ENCODE results near the gene ANO10. TPM values are rescaled to one million over a fixed set of nuclear protein-coding genes. Genes with fewer than 3 reads are reported as not detected.

The ANO10 gene
- total RNA-seq, 3 donors from 2014 or later: 27.4 to 31.8 (median 28.5) TPM

DNA sequence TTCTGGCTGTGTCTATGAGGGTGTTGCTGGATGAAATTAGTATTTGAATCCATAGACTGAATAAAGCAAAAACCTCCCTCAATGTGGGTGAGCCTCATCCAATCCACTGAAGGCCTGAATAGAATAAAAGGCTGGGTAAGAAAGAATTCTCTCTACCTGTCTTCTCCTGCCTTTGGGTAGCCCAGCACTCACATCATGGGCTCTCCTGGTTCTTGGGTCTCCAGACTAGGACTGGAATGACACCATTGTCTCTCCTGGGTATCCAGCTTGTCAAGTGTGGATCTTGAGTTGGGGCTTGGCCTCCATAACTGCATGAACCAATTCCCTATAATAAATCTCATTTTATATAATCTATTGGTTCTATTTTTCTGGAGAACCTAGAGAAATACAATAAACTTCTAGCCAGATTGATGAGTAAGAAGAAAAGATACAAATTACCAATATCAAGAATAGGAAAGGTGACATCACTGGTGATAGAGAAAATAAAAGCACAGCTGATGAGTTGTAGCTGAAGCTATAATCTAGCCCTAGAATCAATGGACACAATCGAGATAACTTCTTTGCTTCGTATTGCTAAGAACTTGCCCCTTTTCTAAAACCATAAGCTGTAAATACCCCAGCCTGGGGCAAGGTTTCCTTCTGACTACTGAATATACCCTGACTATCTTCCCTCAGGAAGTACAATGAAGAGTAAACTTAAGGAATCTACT, 106.4 kb downstream of the ANO10 start:
- H3K36me3 ChIP-seq: no peaks in the 10 kb centered on the region
- H3K4me3 ChIP-seq: no peak overlapping the region
- DNase-seq (ENCODE audit: low spot score in 2 of 2): no peak
- H3K4me1 ChIP-seq: no peaks in the 10 kb centered on the region
- intact Hi-C loops (cut with DNase I; ENCODE audit: low total_unique reads): no loop called here
- no peak overlapping the region for H3K27ac ChIP-seq
- TF ChIP-seq, protein P1, sequence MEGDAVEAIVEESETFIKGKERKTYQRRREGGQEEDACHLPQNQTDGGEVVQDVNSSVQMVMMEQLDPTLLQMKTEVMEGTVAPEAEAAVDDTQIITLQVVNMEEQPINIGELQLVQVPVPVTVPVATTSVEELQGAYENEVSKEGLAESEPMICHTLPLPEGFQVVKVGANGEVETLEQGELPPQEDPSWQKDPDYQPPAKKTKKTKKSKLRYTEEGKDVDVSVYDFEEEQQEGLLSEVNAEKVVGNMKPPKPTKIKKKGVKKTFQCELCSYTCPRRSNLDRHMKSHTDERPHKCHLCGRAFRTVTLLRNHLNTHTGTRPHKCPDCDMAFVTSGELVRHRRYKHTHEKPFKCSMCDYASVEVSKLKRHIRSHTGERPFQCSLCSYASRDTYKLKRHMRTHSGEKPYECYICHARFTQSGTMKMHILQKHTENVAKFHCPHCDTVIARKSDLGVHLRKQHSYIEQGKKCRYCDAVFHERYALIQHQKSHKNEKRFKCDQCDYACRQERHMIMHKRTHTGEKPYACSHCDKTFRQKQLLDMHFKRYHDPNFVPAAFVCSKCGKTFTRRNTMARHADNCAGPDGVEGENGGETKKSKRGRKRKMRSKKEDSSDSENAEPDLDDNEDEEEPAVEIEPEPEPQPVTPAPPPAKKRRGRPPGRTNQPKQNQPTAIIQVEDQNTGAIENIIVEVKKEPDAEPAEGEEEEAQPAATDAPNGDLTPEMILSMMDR (IDR thresholded peaks at IDR 0.05): no peak
- TF ChIP-seq POLR2AphosphoS5 (IDR thresholded peaks at IDR 0.05): no peak
- TF ChIP-seq POLR2A (IDR thresholded peaks at IDR 0.05): no peak
- peaks cover 5 to 12% of the 10 kb centered on the region in 2 donors for H3K9me3 ChIP-seq
- H3K27me3 ChIP-seq: no peaks in the 10 kb centered on the region

DNA sequence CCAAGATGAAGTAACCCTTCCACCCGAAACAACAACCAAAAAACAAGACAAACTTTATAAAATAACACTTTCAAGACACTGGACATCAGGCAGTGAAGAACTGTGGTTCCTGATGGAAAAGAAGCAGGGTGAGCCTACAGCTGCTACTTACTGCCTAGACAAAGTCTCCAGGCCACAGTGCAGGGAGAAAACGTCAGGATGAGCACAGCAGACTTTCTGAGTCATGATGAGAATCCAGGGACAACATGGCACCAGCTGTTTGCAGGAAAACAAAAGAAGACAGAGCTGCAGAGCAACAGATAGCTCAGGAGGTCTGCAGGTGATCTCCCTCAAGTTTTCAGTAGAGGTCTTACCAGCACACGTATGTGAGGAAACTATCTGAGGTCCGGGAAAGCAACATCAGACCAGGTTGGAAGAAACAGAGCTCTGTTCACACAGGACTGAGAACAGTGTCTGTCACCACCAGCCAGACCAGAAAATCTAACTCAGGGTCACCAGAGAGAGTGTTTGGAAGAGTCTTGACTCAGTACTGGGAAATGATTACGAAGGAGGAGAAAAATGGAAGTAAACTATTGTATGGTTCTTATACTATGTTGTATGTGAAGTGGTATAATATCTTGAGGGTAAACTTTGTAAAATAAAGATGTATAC, 108.9 kb downstream of the ANO10 start:
- intact Hi-C loops (cut with DNase I; ENCODE audit: low total_unique reads): no loop called here
- no peaks in the 10 kb centered on the region for H3K27me3 ChIP-seq
- TF ChIP-seq POLR2AphosphoS5 (IDR thresholded peaks at IDR 0.05) (no peak), POLR2A (IDR thresholded peaks at IDR 0.05) (no peak)
- TF ChIP-seq, protein P1 (IDR thresholded peaks at IDR 0.05): no peak

DNA sequence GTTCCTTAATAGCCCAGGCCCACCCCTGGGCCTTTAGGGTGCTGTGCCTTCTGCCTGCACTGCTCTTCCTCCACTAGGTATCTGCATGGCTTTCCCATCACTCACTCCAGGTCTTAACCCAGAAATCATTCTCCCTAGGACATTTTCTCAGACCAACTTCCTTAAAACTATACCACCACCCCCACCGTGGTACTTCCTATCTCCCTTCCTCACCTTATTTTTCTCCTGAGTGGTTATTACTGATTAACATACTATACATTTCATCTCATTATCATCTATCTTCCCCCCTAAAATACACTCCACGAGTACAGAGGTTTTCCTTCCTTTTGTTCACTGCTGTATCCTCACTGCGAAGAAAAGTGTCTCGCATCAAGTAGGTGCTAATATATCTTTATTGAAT, 115.2 kb downstream of the ANO10 start:
- Histone ChIP-seq H3K9me3 (no peaks in the 10 kb centered on the region), H3K36me3 (no peaks in the 10 kb centered on the region), H3K27me3 (no peaks in the 10 kb centered on the region), H3K4me3 (no peak overlapping the region), H3K27ac (no peak overlapping the region), H3K4me1 (no peaks in the 10 kb centered on the region)
- TF ChIP-seq, protein P1 (IDR thresholded peaks at IDR 0.05): no peak
- TF ChIP-seq POLR2AphosphoS5 (IDR thresholded peaks at IDR 0.05) (no peak), POLR2A (IDR thresholded peaks at IDR 0.05) (no peak)
- intact Hi-C loops (cut with DNase I; ENCODE audit: low total_unique reads): no loop called here
- no peak for DNase-seq (ENCODE audit: low spot score in 2 of 2)

More for the DNA sequence above, 108.9 kb downstream of the ANO10 start:
- no peaks in the 10 kb centered on the region for H3K4me1 ChIP-seq
- no peaks in the 10 kb centered on the region for H3K9me3 ChIP-seq
- no peaks in the 10 kb centered on the region for H3K36me3 ChIP-seq
- DNase-seq (ENCODE audit: low spot score in 2 of 2): no peak
- H3K4me3 ChIP-seq: no peak overlapping the region
- no peak overlapping the region for H3K27ac ChIP-seq

DNA sequence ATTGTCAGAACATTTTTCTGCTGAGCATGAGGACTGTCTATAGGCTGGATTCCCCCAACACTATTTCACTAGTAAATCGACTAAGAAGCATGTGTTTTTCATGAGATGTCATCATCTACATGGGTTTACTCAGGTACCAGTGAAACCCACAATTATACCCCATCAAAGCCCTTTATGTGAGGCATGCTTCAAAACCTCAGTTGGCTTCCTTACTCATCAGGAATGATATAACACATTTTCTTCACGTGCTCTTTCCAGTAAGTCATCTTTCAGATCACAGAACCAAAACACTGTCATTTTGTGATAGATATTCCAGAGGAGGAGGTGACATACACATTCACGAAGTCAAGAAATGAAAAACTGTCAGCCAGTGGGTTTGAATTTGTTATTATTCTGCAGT, 116.5 kb downstream of the ANO10 start:
- intact Hi-C loops (cut with DNase I; ENCODE audit: low total_unique reads): no loop called here
- H3K4me1 ChIP-seq: no peaks in the 10 kb centered on the region
- no peaks in the 10 kb centered on the region for H3K36me3 ChIP-seq
- TF ChIP-seq, protein P1 (IDR thresholded peaks at IDR 0.05): no peak
- TF ChIP-seq POLR2AphosphoS5 (IDR thresholded peaks at IDR 0.05) (no peak), POLR2A (IDR thresholded peaks at IDR 0.05) (no peak)
- no peak for DNase-seq (ENCODE audit: low spot score in 2 of 2)
- no peaks in the 10 kb centered on the region for H3K9me3 ChIP-seq
- H3K4me3 ChIP-seq: no peak overlapping the region
- no peak overlapping the region for H3K27ac ChIP-seq
- H3K27me3 ChIP-seq: no peaks in the 10 kb centered on the region

- no peaks in the 10 kb centered on the region for H3K36me3 ChIP-seq
- DNase-seq (ENCODE audit: low spot score in 2 of 2): no peak
- H3K9me3 ChIP-seq: no peaks in the 10 kb centered on the region
- intact Hi-C loops (cut with DNase I; ENCODE audit: low total_unique reads): no loop called here
- H3K27ac ChIP-seq: no peak overlapping the region
- H3K27me3 ChIP-seq: no peaks in the 10 kb centered on the region
- no peak overlapping the region for H3K4me3 ChIP-seq
- TF ChIP-seq, protein P1 (IDR thresholded peaks at IDR 0.05): peak in 2 of 3 donors; percentile 22 to 49
- no peak for TF ChIP-seq POLR2A (IDR thresholded peaks at IDR 0.05)
- TF ChIP-seq POLR2AphosphoS5 (IDR thresholded peaks at IDR 0.05): no peak
- no peaks in the 10 kb centered on the region for H3K4me1 ChIP-seq
Observed at GRCh38 chr3:43503067-43503728, 118.6 kb downstream of the ANO10 start.
